Mesenchymal stem cell (in vitro differentiated cells and primary cell): ENCODE results near the gene CHN2.

ENCODE experiments used
- DNase-seq: peaks from one replicate; pipeline ENCODE4 v3.0.0-alpha.2; 2013
- H2AFZ ChIP-seq: one replicate; pipeline ENCODE4 v1.6.1; 2013; ENCODE audit warnings: low read depth, mild to moderate bottlenecking, control low read depth, inconsistent platforms, low read length, moderate library complexity
- H2AK5ac ChIP-seq: 2 replicates; pipeline ENCODE4 v1.6.1; 2013; ENCODE audit warnings: low read length, moderate library complexity, mild to moderate bottlenecking, inconsistent platforms; ENCODE audit not compliant: severe bottlenecking
- H2BK120ac ChIP-seq: one replicate; pipeline ENCODE4 v1.6.1; 2013; ENCODE audit warnings: low read depth, mild to moderate bottlenecking, inconsistent platforms, low read length, moderate library complexity
- H2BK12ac ChIP-seq, 2 experiments: one replicate each; pipeline ENCODE4 v1.6.1; 2013; ENCODE audit warnings: inconsistent platforms in 2 of 2, low read length in 2 of 2, mild to moderate bottlenecking in 2 of 2, moderate library complexity in 2 of 2, control low read depth in 1 of 2
- H2BK15ac ChIP-seq: one replicate; pipeline ENCODE4 v1.6.1; 2013; ENCODE audit warnings: mild to moderate bottlenecking, low read depth, inconsistent platforms; ENCODE audit not compliant: poor library complexity, severe bottlenecking
- H2BK5ac ChIP-seq: 2 replicates; pipeline ENCODE4 v1.6.1; 2013; ENCODE audit warnings: low read depth, mild to moderate bottlenecking, low read length, control low read depth, inconsistent platforms; ENCODE audit not compliant: poor library complexity, severe bottlenecking
- H3K14ac ChIP-seq, 2 experiments: one replicate each; pipeline ENCODE4 v1.6.1; 2013; ENCODE audit warnings: inconsistent platforms in 2 of 2, low read length in 2 of 2, control low read depth in 1 of 2, mild to moderate bottlenecking in 1 of 2, moderate library complexity in 1 of 2
- H3K18ac ChIP-seq, 2 experiments: one replicate each; pipeline ENCODE4 v1.6.1; 2013; ENCODE audit warnings: inconsistent platforms in 2 of 2, low read length in 2 of 2, control low read depth in 1 of 2, low read depth in 1 of 2, mild to moderate bottlenecking in 1 of 2
- H3K23ac ChIP-seq, 2 experiments: one replicate each; pipeline ENCODE4 v1.6.1; 2013; ENCODE audit warnings: inconsistent platforms in 2 of 2, low read length in 2 of 2, mild to moderate bottlenecking in 2 of 2, moderate library complexity in 2 of 2, control low read depth in 1 of 2
- H3K27ac ChIP-seq: 2 replicates; pipeline ENCODE4 v1.5.1; 2013; ENCODE audit warnings: mild to moderate bottlenecking, moderate library complexity, low read length, control low read depth, inconsistent platforms; ENCODE audit not compliant: poor library complexity, severe bottlenecking
- H3K27me3 ChIP-seq, 2 experiments: 2 replicates each; pipeline versions ENCODE4 v1.6.1 to v1.7.0; 2013; ENCODE audit warnings: low read length in 2 of 2, mild to moderate bottlenecking in 2 of 2, moderate library complexity in 2 of 2, control low read depth in 1 of 2, inconsistent platforms in 1 of 2; ENCODE audit not compliant: control insufficient read depth in 1 of 2, insufficient read depth in 1 of 2
- H3K36me3 ChIP-seq, 2 experiments: 2 replicates each; pipeline versions ENCODE4 v1.6.1 to v1.7.0; 2013; ENCODE audit warnings: low read length in 2 of 2, control low read depth in 1 of 2, inconsistent platforms in 1 of 2, low read depth in 1 of 2, mild to moderate bottlenecking in 1 of 2; ENCODE audit not compliant: insufficient read depth in 2 of 2, control insufficient read depth in 1 of 2
- H3K4ac ChIP-seq, 2 experiments: one replicate each; pipeline ENCODE4 v1.6.1; 2013; ENCODE audit warnings: inconsistent platforms in 2 of 2, low read length in 2 of 2, mild to moderate bottlenecking in 2 of 2, moderate library complexity in 2 of 2, control low read depth in 1 of 2, low read depth in 1 of 2
- H3K4me1 ChIP-seq: 2 replicates; pipeline ENCODE4 v1.6.1; 2013; ENCODE audit warnings: low read depth, low read length, control low read depth; ENCODE audit not compliant: control insufficient read depth, insufficient read depth
- H3K4me2 ChIP-seq: 2 replicates; pipeline ENCODE4 v1.6.1; 2013; ENCODE audit warnings: low read length, mild to moderate bottlenecking, inconsistent platforms; ENCODE audit not compliant: poor library complexity, severe bottlenecking
- H3K4me3 ChIP-seq, 2 experiments: 2 replicates each; pipeline versions ENCODE4 v1.5.1 to v1.7.0; 2013; ENCODE audit warnings: low read length in 2 of 2, mild to moderate bottlenecking in 2 of 2, control low read depth in 1 of 2, low read depth in 1 of 2; ENCODE audit not compliant: insufficient read depth in 1 of 2
- H3K79me1 ChIP-seq: replicated peaks from 2 replicates; pipeline ENCODE4 v1.6.1; 2013; ENCODE audit warnings: mild to moderate bottlenecking, control low read depth, low read length, inconsistent platforms; ENCODE audit not compliant: poor library complexity, severe bottlenecking
- H3K9ac ChIP-seq: 2 replicates; pipeline ENCODE4 v1.7.0; 2013; ENCODE audit warnings: mild to moderate bottlenecking, low read length, moderate library complexity
- H3K9me3 ChIP-seq: 2 replicates; pipeline ENCODE4 v1.7.0; 2013; ENCODE audit warnings: mild to moderate bottlenecking, low read length; ENCODE audit not compliant: control insufficient read depth
- H4K8ac ChIP-seq: one replicate; pipeline ENCODE4 v1.6.1; 2013; ENCODE audit warnings: inconsistent platforms, mild to moderate bottlenecking, low read length, moderate library complexity
- H4K91ac ChIP-seq: one replicate; pipeline ENCODE4 v1.6.1; 2013; ENCODE audit warnings: mild to moderate bottlenecking, low read length, inconsistent platforms
- WGBS: methylation state at CpG from one replicate; pipeline ENCODE4 v1.1.7; 2013; ENCODE audit warnings: mixed read lengths; 5-methylcytosine and 5-hydroxymethylcytosine counted together

The CHN2 gene

DNA sequence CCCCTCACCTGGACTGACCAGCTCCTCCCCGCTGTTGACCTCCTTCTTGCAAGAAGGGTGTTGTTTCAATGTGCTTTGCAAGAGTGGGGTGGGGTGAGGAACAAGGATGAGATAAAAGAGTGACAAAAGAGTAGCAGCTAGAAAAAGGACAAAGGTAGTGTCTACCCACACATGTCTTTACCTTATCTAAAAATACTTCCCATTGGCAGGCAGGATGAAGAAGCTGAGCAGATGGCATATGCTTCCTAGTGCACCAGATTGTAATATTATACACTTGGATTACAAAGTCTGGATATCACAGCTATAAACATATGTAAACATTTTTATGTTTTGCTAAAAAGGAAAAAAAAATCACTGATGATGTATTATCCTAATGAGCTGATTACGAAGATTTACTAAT lies 34.5 kb downstream of the CHN2 start:
- Histone ChIP-seq H3K4ac (no peak overlapping the region), H2AFZ (no peak overlapping the region), H3K4me3 (no peak overlapping the region), H3K23ac (no peak overlapping the region), H3K18ac (no peak overlapping the region), H3K4me1 (no peaks in the 10 kb centered on the region), H3K27ac (no peak overlapping the region), H2BK12ac (no peak overlapping the region), H3K9ac (no peak overlapping the region), H3K14ac (no peak overlapping the region), H3K27me3 (no peaks in the 10 kb centered on the region), H3K9me3 (no peaks in the 10 kb centered on the region), H2BK15ac (no peak overlapping the region), H3K79me1 (no peaks in the 10 kb centered on the region), H2BK5ac (no peak overlapping the region), H3K4me2 (no peak overlapping the region), H4K8ac (no peak overlapping the region), H3K36me3 (no peaks in the 10 kb centered on the region), H4K91ac (no peak overlapping the region), H2BK120ac (no peak overlapping the region), H2AK5ac (no peak overlapping the region)
- WGBS, result 100% methylated on average over 1 of the region's 2 CpGs
- no peak for DNase-seq

DNA sequence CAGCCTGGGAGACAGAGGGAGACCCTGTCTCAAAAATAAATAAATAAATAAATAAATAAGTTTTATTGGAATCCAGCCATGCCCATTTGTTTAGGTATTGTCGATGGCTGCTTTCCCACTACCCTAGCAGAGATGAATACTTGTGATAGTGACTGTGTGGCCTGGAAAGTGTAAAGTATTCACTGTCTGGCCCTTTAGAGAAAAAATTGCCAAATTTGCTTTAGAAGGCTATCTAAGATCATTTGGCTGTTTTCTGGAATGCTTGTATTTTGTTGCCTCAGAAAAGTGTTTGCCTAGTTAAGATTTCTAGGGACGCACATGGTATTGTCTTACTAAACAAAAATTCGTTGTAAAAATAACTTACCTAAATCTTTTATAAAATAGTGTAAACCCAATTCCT lies 35.4 kb downstream of the CHN2 start:
- 83% methylated on average over 3 of the region's 3 CpGs for WGBS
- DNase-seq, result no peak
- Histone ChIP-seq H4K8ac (no peak overlapping the region), H3K36me3 (no peaks in the 10 kb centered on the region), H2BK5ac (no peak overlapping the region), H3K9me3 (no peaks in the 10 kb centered on the region), H2BK120ac (no peak overlapping the region), H3K4me1 (no peaks in the 10 kb centered on the region), H4K91ac (no peak overlapping the region), H2BK15ac (no peak overlapping the region), H3K18ac (no peak overlapping the region), H3K14ac (no peak overlapping the region), H3K27ac (no peak overlapping the region), H3K9ac (no peak overlapping the region), H2BK12ac (no peak overlapping the region), H3K27me3 (no peaks in the 10 kb centered on the region), H2AFZ (no peak overlapping the region), H3K23ac (no peak overlapping the region), H3K4me3 (no peak overlapping the region), H3K4me2 (no peak overlapping the region), H3K4ac (no peak overlapping the region), H2AK5ac (no peak overlapping the region), H3K79me1 (no peaks in the 10 kb centered on the region)

DNA sequence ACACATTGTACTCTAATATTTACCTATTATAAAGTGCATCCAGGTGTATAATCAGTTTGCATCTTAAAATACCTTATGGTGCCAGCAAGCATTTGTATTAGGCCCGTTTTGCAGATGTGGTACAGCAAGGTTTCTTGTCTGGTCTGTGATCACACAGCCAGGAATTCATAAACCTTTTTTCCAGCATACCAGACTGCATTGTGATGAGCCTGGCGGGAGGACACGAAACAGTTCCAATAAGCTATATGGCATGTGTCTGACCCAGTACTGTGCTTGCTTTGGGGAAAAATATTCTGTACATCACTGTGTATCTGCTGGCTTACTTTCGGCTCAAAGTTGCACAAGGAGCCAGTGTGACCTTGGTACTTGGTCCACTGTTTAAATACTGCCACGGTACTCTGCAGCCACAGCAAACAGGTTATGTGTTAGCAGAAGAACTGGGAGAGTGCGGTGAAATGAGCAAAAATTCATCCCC lies 36.3 kb downstream of the CHN2 start:
- Histone ChIP-seq H2BK5ac (no peak overlapping the region), H3K27me3 (no peaks in the 10 kb centered on the region), H3K79me1 (no peaks in the 10 kb centered on the region), H4K91ac (no peak overlapping the region), H3K27ac (no peak overlapping the region), H3K18ac (no peak overlapping the region), H2AFZ (no peak overlapping the region), H2BK12ac (no peak overlapping the region), H3K23ac (no peak overlapping the region), H3K4me1 (no peaks in the 10 kb centered on the region), H4K8ac (no peak overlapping the region), H3K14ac (no peak overlapping the region), H3K9me3 (no peaks in the 10 kb centered on the region), H3K4ac (no peak overlapping the region), H2BK120ac (no peak overlapping the region), H3K4me2 (no peak overlapping the region), H3K9ac (no peak overlapping the region), H3K36me3 (no peaks in the 10 kb centered on the region), H3K4me3 (no peak overlapping the region), H2AK5ac (no peak overlapping the region), H2BK15ac (no peak overlapping the region)
- 90% methylated on average over 6 of the region's 6 CpGs for WGBS
- no peak for DNase-seq

DNA sequence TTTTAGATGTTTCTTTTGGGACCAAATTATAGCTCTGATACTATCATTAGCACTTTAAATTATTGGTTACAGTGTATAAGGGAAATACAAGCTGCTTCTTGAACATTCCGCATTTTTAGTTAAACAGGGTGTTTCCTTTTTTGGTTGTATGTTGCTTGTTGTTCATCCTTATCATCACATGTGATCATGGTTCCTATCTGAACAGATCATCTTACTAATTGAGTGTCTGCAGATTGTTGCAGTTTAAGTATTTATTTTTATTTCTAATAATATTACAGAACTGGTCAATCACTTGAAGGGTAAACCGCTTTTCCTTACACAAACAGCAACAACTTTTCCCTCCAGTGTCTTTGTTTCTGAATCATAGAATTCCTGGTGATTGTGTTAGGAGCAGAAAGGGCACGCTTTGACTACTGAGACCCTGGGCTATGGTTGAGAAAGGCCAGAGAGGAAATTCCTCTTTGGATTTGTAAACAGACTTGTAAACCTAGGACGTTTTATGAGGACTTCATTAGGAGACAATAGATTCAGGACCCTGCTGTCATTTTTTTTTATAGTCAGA lies 37.2 kb downstream of the CHN2 start:
- no peaks in the 10 kb centered on the region for H3K4me1 ChIP-seq
- H3K27ac ChIP-seq, result no peak overlapping the region
- H4K8ac ChIP-seq, result no peak overlapping the region
- DNase-seq, result no peak
- H3K4me3 ChIP-seq, result no peak overlapping the region
- H2BK15ac ChIP-seq, result no peak overlapping the region
- H2BK120ac ChIP-seq, result no peak overlapping the region
- H2BK5ac ChIP-seq, result no peak overlapping the region
- no peak overlapping the region for H3K9ac ChIP-seq
- no peak overlapping the region for H2AFZ ChIP-seq
- H3K4ac ChIP-seq, result no peak overlapping the region
- no peak overlapping the region for H3K18ac ChIP-seq
- H2AK5ac ChIP-seq, result no peak overlapping the region
- 14% methylated on average over 1 of the region's 4 CpGs for WGBS
- H3K36me3 ChIP-seq, result no peaks in the 10 kb centered on the region
- no peak overlapping the region for H3K4me2 ChIP-seq
- peaks cover 0 to 1% of the 10 kb centered on the region in 2 experiments for H3K27me3 ChIP-seq
- H4K91ac ChIP-seq, result no peak overlapping the region
- H3K9me3 ChIP-seq, result no peaks in the 10 kb centered on the region
- H2BK12ac ChIP-seq, result no peak overlapping the region
- H3K14ac ChIP-seq, result no peak overlapping the region
- no peak overlapping the region for H3K23ac ChIP-seq
- H3K79me1 ChIP-seq, result no peaks in the 10 kb centered on the region
